22Rv1 (cell line): ENCODE data around the gene SPEM2.

Source experiments
- H3K27ac ChIP-seq: fragments of 450-650 bp; 2 replicates; pipeline ENCODE4 v1.5.1; 2017
- CTCF ChIP-seq: fragments of 450-650 bp; IDR thresholded peaks from 2 replicates; pipeline ENCODE4 v1.5.1; 2017; ENCODE audit warnings: mild to moderate bottlenecking
- ZFX ChIP-seq: fragments of 450-650 bp; IDR thresholded peaks from 2 replicates; pipeline ENCODE4 v1.6.1; 2017; ENCODE audit warnings: antibody characterized with exemption, borderline replicate concordance

SPEM2 gene

GRCh38 chr17:7394452-7395191, 30.8 kb upstream of the SPEM2 start, which contains the start of gene PLSCR3:
Gene PLSCR3, minus strand, starts transcription at chr17:7394525. Its CDS starts 415 bp downstream, at chr17:7394110.
- TF ChIP-seq CTCF = peak; percentile 39
- TF ChIP-seq ZFX = no peak
- H3K27ac ChIP-seq = peak within 1 kb of the TSS; percentile 95

- H3K27ac ChIP-seq = no peak overlapping the region
- TF ChIP-seq CTCF (no peak), ZFX (no peak)
Measured at GRCh38 chr17:7396147-7396546, 29.3 kb upstream of the SPEM2 start.

GRCh38 chr17:7398612-7399011, 26.8 kb upstream of the SPEM2 start:
- no peak overlapping the region for H3K27ac ChIP-seq
- no peak for TF ChIP-seq CTCF
- no peak for TF ChIP-seq ZFX

GRCh38 chr17:7403043-7403726, 22.2 kb upstream of the SPEM2 start:
- H3K27ac ChIP-seq = peak overlapping the region; percentile 87
- TF ChIP-seq ZFX (no peak), CTCF (no peak)

GRCh38 chr17:7403727-7403976, 21.8 kb upstream of the SPEM2 start:
- TF ChIP-seq ZFX = no peak
- no peak for TF ChIP-seq CTCF
- H3K27ac ChIP-seq = peak overlapping the region; percentile 87

GRCh38 chr17:7403977-7404736, 21.3 kb upstream of the SPEM2 start, which contains the start of gene TMEM256:
Gene TMEM256, minus strand, starts transcription at chr17:7404097. Its CDS starts 13 bp downstream, at chr17:7404084.
- peak within 1 kb of the TSS; percentile 87 for H3K27ac ChIP-seq
- TF ChIP-seq CTCF (no peak), ZFX (no peak)
